Fibroblast of the aortic adventitia (primary cell): ENCODE results near the gene NAGK. TPM values are rescaled to one million over a fixed set of nuclear protein-coding genes. Genes with fewer than 3 reads are reported as not detected.
"Not testable (repeated sequence)": the region's sequence is repeated elsewhere in the genome, so short reads cannot be mapped to it uniquely, and the experiment has no call there.

Experiments
- DNase-seq: peaks from one replicate; pipeline ENCODE4 v3.0.0-alpha.2; 2010; ENCODE audit warnings: low read depth
- H3K4me3 ChIP-seq: 2 replicates; pipeline ENCODE4 v1.5.1; 2011; ENCODE audit warnings: low read depth, mild to moderate bottlenecking, control low read depth, low read length, moderate library complexity
- CTCF ChIP-seq: IDR thresholded peaks from 2 replicates; pipeline ENCODE4 v1.5.1; 2011; ENCODE audit warnings: mild to moderate bottlenecking, low read length, control low read depth, inconsistent platforms; ENCODE audit not compliant: insufficient read depth
- total RNA-seq: library from RNA; depleted of rRNA; stranded (reverse); fragments of >200 nt; gene quantifications from 2 replicates; pipeline ENCODE4 v1.2.3, GENCODE V29; 2012; ENCODE audit warnings: low replicate concordance

The NAGK gene
- total RNA-seq, 1 donor: 63.0 TPM

DNA sequence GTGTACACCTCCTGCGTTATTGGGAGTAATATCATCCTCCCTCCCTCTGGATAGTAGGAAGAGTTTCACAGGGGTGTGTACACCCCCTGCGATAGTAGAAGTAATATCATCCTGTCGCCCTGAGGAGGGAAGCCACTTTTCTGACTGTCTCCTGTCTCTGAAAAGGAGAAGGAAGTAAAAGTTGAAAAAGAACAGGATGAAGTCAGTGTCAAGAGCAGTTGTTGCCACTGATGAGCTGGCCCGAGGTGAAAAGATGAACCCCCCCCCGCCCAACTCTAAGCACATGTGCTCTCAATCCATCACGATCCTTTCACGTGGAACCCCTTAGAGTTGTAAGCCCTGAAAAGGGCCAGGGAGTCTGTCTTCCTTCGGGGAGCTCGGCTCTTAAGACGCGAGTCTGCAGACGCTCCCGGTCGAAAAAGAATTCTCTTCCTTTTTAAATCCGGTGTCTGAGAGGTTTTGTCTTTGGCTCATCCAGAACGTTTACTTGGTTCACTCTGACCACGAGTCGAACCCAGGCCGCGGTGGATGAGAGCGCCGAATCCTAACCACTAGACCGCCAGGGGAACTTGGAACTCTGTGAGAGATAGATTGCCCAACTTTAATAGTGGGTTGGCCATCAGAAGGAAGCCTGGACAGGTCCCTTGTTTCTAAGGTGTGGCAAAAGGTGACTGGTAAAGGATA, 22.4 kb upstream of the NAGK start:
- TF ChIP-seq CTCF: no peak

GRCh38 chr2:71048096-71048495, 20.4 kb upstream of the NAGK start:
- no peak for TF ChIP-seq CTCF
- no peak for DNase-seq
- H3K4me3 ChIP-seq: no peak overlapping the region

More for the DNA sequence above, 22.4 kb upstream of the NAGK start:
- H3K4me3 ChIP-seq: no peak overlapping the region
- no peak for DNase-seq

DNA sequence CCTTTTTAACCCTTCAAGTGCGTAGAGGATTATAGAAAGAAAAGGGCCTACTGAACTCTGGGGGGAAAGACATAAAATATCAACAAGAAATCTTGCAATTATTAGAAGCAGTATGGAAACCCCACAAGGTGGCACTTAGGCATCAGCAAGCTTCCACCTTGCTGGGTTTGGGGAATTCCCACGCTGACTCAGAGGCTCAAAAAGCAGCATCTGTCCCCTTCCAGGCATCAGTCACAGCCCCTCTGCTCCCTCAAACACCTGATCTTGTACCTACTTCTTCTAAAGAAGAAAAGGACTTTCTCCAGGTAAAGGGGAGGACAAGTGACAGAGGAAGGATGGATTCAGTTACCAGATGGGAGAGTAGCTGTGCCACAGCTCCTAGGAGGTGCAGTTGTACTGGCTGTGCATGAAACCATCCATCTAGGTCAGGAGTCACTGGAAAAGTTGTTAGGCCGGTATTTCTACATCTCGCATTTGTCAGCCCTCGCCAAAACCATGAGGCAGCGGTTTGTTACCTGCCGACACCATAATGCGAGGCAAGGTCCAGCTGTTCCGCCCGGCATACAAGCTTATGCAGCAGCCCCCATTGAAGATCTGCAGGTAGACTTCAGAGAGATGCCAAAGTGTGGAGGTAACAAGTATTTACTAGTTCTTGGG, 18.6 kb upstream of the NAGK start:
- H3K4me3 ChIP-seq, DNase-seq: not testable (repeated sequence)

GRCh38 chr2:71055206-71055740, 13.2 kb upstream of the NAGK start:
- DNase-seq, H3K4me3 ChIP-seq: not testable (repeated sequence)

GRCh38 chr2:71060211-71060610, 8.2 kb upstream of the NAGK start:
- no peak for TF ChIP-seq CTCF
- no peak overlapping the region for H3K4me3 ChIP-seq
- no peak for DNase-seq

DNA sequence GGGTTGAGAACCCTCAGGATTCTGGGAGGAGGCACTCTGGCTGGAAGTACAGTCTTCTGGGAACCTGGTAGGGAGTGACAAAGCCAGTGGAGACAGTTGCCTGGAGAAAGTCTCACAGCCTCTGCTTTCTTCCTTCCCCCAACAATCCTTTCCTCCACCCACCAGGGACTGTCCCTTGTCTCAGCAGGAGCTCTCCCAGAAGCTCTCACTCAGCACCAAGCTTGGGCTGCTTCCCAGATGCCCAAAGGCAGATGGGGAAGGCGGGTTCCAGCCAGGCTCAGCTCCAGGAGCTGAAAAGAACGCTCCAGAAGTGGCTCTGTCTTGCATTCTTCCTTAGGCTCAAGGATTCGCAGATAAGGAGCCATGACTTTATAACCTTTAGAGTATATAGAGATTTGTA, 7.6 kb upstream of the NAGK start:
- DNase-seq: peak; percentile 4
- TF ChIP-seq CTCF: no peak
- no peak overlapping the region for H3K4me3 ChIP-seq

GRCh38 chr2:71063216-71063615, 5.2 kb upstream of the NAGK start:
- no peak for TF ChIP-seq CTCF
- no peak overlapping the region for H3K4me3 ChIP-seq
- no peak for DNase-seq
